GM03348 (cell line): ENCODE measurements around the gene SLC35E4.
"Not testable (repeated sequence)": the region's sequence is repeated elsewhere in the genome, so short reads cannot be mapped to it uniquely, and the experiment has no call there.

Experiments used
- DNase-seq: peaks from one replicate; pipeline ENCODE4 v3.0.0; 2012; ENCODE audit warnings: low spot score

SLC35E4 gene

DNA sequence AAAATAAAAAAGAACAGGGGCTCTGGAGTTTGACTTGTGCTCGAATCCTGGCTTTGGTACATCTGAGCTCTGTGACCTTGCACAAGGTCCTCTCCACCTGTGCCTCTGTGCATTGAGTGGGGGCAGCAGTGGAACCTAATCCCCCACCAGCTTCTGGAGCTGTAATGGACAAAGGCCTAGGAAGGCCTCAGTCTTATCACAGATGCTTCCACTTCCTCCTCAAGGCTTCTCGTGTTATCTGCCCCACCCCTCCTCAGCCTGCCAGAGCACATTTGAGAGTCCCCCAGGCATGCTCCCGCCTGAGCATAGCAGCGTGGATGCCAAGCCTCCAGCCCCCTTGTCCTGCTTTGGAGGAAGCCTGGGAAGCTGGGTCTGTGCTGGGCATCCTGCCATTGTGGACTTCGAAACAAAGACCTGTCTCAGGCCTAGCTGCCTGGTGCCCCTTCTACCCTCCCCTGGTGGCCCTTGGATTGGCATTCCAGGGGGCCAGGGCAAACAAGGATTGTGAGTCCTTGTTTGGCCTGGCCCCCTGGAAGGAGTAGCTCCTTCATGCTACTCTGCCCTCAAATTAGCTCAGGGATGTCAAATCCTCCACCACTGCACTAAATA is 15.0 kb downstream of the SLC35E4 start:
- DNase-seq, result no peak

DNA sequence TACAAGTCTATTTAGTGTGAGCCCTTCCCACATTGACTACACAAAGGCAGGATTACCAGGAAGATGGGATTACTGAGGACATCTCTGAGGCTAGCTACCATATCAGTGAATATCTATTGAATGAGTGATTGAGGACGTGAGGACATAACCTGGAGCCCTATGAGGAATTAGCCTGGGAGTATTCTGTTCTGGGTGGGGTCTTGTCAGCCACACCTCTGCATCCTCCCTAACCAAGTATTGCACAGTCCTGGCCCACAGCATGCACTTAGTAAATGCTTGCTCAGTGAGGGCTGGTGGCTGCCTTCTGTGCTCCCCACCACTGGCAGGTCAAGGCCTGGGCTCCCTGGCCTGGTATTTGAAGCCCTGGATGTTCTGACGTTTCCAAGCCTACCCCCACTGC is 17.3 kb downstream of the SLC35E4 start:
- no peak for DNase-seq

DNA sequence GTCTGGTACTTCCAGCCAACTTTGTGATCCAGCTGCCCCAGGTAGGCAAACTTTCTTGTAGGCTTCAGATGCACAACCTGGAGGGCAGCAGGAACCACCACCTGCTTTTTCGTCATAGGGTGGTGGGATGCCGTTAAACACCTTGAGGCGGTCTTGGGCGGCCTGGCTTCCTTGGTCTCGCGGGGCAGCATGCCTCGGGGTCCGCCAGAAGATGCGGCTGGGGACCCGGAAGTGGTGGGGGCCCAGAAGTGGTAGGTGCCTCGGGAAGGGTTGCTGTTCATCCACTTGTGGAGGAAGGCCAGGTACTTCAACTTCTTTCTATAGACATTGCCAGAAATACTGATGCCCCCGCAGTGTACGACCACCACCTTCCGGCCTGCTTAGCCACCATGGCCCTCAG is 18.8 kb downstream of the SLC35E4 start:
- DNase-seq, result no peak

DNA sequence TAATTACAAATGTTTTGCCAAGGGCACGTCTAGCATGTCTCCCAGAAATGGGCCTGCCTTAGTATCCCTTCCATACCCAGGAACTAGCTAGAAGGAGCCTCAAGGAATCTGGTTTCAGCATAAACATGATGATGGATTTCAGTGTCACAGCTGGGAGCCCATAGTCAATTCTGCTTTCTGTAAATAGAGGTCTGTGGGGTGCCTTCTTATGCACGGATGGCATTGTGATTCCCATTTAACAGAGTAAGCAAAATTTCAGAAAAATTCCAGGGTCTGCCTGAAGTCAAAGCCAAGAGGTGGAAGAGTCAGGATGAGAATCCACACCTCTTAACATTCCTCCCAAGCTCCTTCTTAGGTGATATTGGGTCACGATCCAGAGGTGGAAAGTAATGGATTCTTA is 20.0 kb downstream of the SLC35E4 start:
- DNase-seq, result no peak

GRCh38 chr22:30662040-30662439 is 26.5 kb downstream of the SLC35E4 start:
- no peak for DNase-seq

DNA sequence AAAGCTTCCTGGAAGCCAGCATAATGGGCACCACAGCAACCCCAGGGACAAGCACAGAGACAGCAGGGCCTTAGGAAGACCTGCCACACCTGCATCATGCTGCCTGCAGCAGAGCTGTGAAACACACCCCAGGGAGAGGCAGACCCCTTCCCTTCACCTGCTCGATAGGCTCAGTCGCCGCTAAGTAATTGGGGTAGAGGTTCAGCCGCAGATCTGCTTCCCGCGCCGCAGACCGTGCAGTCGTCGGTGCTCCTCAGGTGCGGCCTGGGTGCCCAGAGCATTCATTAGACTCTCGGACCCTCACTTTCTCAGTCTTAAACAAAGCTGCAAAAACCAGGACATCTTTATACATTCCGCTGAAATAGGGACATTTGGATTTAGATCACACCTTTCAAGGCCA is 29.2 kb downstream of the SLC35E4 start:
- DNase-seq, result no peak

- no peak for DNase-seq
Measured at GRCh38 chr22:30665266-30665665, 29.7 kb downstream of the SLC35E4 start.

- DNase-seq, result no peak
Measured at GRCh38 chr22:30665786-30666185, 30.2 kb downstream of the SLC35E4 start.

DNA sequence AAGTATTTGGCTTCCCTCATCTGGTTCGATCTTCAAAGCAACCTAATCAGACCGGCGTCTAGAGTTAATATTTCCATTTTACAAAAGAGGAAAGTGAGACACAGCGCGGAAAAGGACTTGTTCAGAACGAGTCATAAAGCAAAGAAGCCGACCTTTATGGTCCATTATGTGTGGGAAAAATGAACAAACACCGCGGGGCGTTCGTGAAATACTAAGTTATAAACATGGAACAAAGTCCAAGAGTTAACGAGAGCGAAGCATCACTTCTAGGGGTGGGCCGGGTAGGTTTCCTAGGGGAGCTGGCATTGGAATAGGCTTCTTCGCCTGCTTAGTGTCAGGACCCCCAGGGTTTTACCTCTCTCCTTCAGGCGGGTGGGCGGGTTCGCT is 31.5 kb downstream of the SLC35E4 start:
- DNase-seq, result peak; percentile 20

- DNase-seq, result peak; percentile 99
Measured at GRCh38 chr22:30667494-30668385, 32.2 kb downstream of the SLC35E4 start, which contains the start of gene DUSP18. Gene DUSP18 (minus strand): TSS chr22:30667875. CDS start chr22:30664003, 3,872 bp downstream.

GRCh38 chr22:30668386-30668710 is 32.8 kb downstream of the SLC35E4 start:
- DNase-seq, result no peak

GRCh38 chr22:30671071-30671470 is 35.5 kb downstream of the SLC35E4 start:
- DNase-seq, result no peak

DNA sequence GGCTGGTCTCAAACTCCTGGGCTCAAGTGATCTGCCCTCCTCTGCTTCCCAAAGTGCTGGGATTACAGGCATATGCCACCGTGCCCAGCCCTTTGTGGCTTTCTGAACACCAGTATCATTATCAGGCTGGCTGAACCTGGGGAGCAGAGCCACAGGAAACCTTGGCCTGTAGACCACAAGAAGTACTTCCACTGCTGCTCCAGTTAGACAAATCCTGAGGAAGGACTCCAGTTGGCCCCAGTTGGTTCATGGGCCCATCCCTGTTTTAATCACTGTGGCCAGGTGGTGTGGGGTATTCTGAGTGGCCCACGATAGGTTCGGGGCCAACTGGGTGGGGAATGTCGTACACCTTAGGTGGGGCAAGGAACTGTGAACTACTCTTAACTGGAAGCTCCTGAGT is 37.6 kb downstream of the SLC35E4 start:
- DNase-seq, result no peak

DNA sequence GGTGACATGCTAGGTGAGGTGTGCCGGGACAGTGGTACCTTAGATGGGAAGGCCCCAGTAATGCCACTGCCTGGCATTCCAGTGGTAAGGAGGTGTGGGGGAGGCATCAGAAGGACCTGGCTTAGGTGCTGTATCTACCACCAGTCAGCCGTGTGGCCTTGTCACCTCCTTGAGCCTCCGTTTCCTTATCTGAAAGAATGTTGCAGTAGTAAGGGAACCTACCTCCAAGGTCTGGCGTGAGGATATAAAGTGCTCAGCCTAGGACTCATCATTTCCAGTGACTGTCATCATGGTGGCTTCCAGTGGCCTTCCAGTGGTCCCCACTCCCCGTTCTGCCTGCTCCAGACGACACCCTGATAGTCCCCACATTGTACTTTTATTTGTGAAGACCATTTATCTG is 38.9 kb downstream of the SLC35E4 start:
- no peak for DNase-seq

GRCh38 chr22:30675436-30675835 is 39.9 kb downstream of the SLC35E4 start:
- no peak for DNase-seq

GRCh38 chr22:30676565-30676964 is 41.0 kb downstream of the SLC35E4 start:
- DNase-seq, result not testable (repeated sequence)

DNA sequence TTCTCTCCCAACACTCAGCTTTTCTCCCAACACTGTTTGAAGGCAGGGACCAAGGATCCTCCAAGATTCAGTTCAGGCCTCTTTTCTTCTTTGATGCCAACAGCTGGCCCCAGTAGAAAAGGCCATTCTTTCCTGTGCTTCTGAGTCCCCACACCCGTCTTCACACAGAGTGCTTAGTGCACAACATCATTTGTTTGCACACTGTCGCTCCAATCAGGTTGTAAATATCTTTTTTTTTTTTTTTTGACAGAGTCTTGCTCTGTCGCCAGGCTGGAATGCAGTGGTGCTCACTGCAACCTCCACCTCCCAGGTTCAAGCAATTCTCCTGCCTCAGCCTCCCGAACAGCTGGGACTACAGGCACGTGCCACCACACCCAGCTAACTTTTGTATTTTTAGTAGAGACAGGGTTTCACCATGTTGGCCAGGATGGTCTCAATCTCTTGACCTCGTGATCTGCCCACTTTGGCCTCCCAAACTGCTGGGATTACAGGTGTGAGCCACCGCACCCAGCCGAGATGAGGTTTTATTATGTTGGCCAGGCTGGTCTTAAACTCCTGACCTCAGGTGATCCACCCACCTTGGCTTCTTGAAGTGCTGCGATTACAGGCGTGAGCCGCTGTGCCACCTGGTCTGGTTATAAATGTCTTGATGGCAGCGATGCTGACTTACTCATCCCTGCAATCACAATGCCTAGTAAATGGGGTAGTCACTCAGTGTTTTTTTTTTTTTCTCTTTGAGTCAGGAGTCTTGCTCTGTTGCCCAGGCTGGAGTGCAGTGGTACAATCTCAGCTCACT is 44.5 kb downstream of the SLC35E4 start:
- DNase-seq, result not testable (repeated sequence)

- DNase-seq, result no peak
Measured at GRCh38 chr22:30680991-30681770, 45.6 kb downstream of the SLC35E4 start.

GRCh38 chr22:30681831-30682230 is 46.2 kb downstream of the SLC35E4 start:
- DNase-seq, result no peak

- no peak for DNase-seq
Measured at GRCh38 chr22:30685178-30685577, 49.6 kb downstream of the SLC35E4 start.

DNA sequence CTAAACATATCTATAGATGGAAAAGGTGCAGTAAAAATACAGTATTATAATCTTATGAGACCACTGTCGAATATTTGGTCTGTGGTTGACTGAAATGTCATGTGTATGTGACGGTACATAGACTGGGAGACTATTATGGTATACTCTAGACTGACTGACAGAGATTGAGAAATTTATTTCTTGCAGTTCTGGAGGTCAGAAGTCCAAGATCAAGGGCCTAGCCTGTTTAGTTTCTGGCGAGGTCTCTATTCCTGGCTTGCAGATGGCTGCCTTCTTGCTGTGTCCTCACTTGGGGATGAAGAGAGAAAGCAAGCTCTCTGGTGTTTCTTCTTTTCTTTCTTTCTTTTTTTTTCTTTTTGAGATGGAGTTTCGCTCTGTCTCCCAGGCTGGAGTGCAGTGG is 51.8 kb downstream of the SLC35E4 start:
- DNase-seq, result no peak

- DNase-seq, result no peak
Measured at GRCh38 chr22:30689622-30690021, 54.0 kb downstream of the SLC35E4 start.
